ENCODE results near the gene SEC24A. TPM values are rescaled to one million over a fixed set of nuclear protein-coding genes. Genes with fewer than 3 reads are reported as not detected.

The SEC24A gene
- total and polyA plus RNA-seq, 4 donors = 10.1 to 46.6 (median 18.8) TPM

GRCh38 chr5:134625559-134625958 is 23.0 kb upstream of the SEC24A start:
- 42% methylated on average over 1 of the region's 1 CpG for WGBS
- Histone ChIP-seq H3K9ac (ENCODE audit: low read depth in 1 of 2, low read length in 2 of 2) (no peak overlapping the region), H3K4me3 (ENCODE audit: low read depth in 1 of 3, low read length in 3 of 3) (no peak overlapping the region), H3K36me3 (ENCODE audit: control insufficient read depth in 4 of 4, insufficient read depth in 3 of 4, low read depth in 1 of 4, low read length in 3 of 4) (peaks cover 3 to 9% (median 7%) of the 10 kb centered on the region in 4 donors), H3K9me3 (ENCODE audit: control insufficient read depth in 4 of 4, low read length in 3 of 4) (no peaks in the 10 kb centered on the region), H3K27ac (ENCODE audit: low read depth in 1 of 2, low read length in 2 of 2) (peak overlapping the region; percentile 90 to 96), H3K27me3 (ENCODE audit: control insufficient read depth in 4 of 4, insufficient read depth in 4 of 4, low read length in 3 of 4) (no peaks in the 10 kb centered on the region), H3K4me1 (ENCODE audit: control insufficient read depth in 4 of 4, insufficient read depth in 4 of 4, low read length in 3 of 4) (peaks cover 15 to 44% (median 16%) of the 10 kb centered on the region in 4 donors)
- DNase-seq (ENCODE audit: low spot score) = no peak
- TF ChIP-seq RXRA (IDR thresholded peaks at IDR 0.05) (peak in 1 of 2 donors; percentile 18), GABPA (IDR thresholded peaks at IDR 0.05 in 1 of 2, conservative IDR thresholded peaks at IDR 0.05 in 1 of 2) (no peak), HNF4A (conservative IDR thresholded peaks at IDR 0.05) (peak; percentile 19 to 66)

- Histone ChIP-seq H3K9ac (ENCODE audit: low read depth in 1 of 2, low read length in 2 of 2) (peak overlapping the region in 1 of 2 donors; percentile 86), H3K27ac (ENCODE audit: low read depth in 1 of 2, low read length in 2 of 2) (peak overlapping the region; percentile 90 to 96), H3K4me3 (ENCODE audit: low read depth in 1 of 3, low read length in 3 of 3) (peak overlapping the region in 1 of 3 donors; percentile 26)
These were observed 22.1 kb upstream of the SEC24A start for GRCh38 chr5:134626369-134627014.

More at GRCh38 chr5:134626369-134627014, 22.1 kb upstream of the SEC24A start:
- no peaks in the 10 kb centered on the region for H3K9me3 ChIP-seq (ENCODE audit: control insufficient read depth in 4 of 4, low read length in 3 of 4)
- 42% methylated on average over 2 of the region's 2 CpGs for WGBS
- H3K36me3 ChIP-seq (ENCODE audit: control insufficient read depth in 4 of 4, insufficient read depth in 3 of 4, low read depth in 1 of 4, low read length in 3 of 4) = peaks cover 2 to 8% (median 4%) of the 10 kb centered on the region in 4 donors
- H3K4me1 ChIP-seq (ENCODE audit: control insufficient read depth in 4 of 4, insufficient read depth in 4 of 4, low read length in 3 of 4) = peaks cover 16 to 42% (median 17%) of the 10 kb centered on the region in 4 donors
- no peak for DNase-seq (ENCODE audit: low spot score)
- H3K27me3 ChIP-seq (ENCODE audit: control insufficient read depth in 4 of 4, insufficient read depth in 4 of 4, low read length in 3 of 4) = no peaks in the 10 kb centered on the region
- TF ChIP-seq REST (IDR thresholded peaks at IDR 0.05) (peak; percentile 56), SP1 (IDR thresholded peaks at IDR 0.05) (peak; percentile 72), HNF4A (conservative IDR thresholded peaks at IDR 0.05) (peak; percentile 86 to 90), FOXA2 (IDR thresholded peaks at IDR 0.05) (no peak), NR2F2 (IDR thresholded peaks at IDR 0.05) (peak; percentile 89), RAD21 (IDR thresholded peaks at IDR 0.05) (peak; percentile 26 to 34), FOXA1 (IDR thresholded peaks at IDR 0.05) (peak; percentile 9), JUND (IDR thresholded peaks at IDR 0.05) (peak; percentile 69 to 72), TAF1 (conservative IDR thresholded peaks at IDR 0.05) (no peak), GABPA (IDR thresholded peaks at IDR 0.05 in 1 of 2, conservative IDR thresholded peaks at IDR 0.05 in 1 of 2) (peak in 1 of 2 donors; percentile 70), YY1 (IDR thresholded peaks at IDR 0.05) (peak; percentile 57), RXRA (IDR thresholded peaks at IDR 0.05) (peak; percentile 67 to 82), HNF4G (IDR thresholded peaks at IDR 0.05) (peak; percentile 77), EGR1 (IDR thresholded peaks at IDR 0.05; ENCODE audit: low read depth in 2 of 2) (no peak)
- TF ChIP-seq, protein P1, sequence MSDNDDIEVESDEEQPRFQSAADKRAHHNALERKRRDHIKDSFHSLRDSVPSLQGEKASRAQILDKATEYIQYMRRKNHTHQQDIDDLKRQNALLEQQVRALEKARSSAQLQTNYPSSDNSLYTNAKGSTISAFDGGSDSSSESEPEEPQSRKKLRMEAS (IDR thresholded peaks at IDR 0.05) = peak; percentile 51
- TF ChIP-seq, protein P2, sequence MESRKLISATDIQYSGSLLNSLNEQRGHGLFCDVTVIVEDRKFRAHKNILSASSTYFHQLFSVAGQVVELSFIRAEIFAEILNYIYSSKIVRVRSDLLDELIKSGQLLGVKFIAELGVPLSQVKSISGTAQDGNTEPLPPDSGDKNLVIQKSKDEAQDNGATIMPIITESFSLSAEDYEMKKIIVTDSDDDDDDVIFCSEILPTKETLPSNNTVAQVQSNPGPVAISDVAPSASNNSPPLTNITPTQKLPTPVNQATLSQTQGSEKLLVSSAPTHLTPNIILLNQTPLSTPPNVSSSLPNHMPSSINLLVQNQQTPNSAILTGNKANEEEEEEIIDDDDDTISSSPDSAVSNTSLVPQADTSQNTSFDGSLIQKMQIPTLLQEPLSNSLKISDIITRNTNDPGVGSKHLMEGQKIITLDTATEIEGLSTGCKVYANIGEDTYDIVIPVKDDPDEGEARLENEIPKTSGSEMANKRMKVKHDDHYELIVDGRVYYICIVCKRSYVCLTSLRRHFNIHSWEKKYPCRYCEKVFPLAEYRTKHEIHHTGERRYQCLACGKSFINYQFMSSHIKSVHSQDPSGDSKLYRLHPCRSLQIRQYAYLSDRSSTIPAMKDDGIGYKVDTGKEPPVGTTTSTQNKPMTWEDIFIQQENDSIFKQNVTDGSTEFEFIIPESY (IDR thresholded peaks at IDR 0.05) = peak; percentile 38
- TF ChIP-seq, protein P3, sequence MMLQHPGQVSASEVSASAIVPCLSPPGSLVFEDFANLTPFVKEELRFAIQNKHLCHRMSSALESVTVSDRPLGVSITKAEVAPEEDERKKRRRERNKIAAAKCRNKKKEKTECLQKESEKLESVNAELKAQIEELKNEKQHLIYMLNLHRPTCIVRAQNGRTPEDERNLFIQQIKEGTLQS (IDR thresholded peaks at IDR 0.05) = no peak
- TF ChIP-seq, protein P4, sequence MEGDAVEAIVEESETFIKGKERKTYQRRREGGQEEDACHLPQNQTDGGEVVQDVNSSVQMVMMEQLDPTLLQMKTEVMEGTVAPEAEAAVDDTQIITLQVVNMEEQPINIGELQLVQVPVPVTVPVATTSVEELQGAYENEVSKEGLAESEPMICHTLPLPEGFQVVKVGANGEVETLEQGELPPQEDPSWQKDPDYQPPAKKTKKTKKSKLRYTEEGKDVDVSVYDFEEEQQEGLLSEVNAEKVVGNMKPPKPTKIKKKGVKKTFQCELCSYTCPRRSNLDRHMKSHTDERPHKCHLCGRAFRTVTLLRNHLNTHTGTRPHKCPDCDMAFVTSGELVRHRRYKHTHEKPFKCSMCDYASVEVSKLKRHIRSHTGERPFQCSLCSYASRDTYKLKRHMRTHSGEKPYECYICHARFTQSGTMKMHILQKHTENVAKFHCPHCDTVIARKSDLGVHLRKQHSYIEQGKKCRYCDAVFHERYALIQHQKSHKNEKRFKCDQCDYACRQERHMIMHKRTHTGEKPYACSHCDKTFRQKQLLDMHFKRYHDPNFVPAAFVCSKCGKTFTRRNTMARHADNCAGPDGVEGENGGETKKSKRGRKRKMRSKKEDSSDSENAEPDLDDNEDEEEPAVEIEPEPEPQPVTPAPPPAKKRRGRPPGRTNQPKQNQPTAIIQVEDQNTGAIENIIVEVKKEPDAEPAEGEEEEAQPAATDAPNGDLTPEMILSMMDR (IDR thresholded peaks at IDR 0.05; ENCODE audit: low read depth, low read length, missing input control) = no peak
